ENCODE results near the gene ZDHHC7. TPM values are rescaled to one million over a fixed set of nuclear protein-coding genes. Genes with fewer than 3 reads are reported as not detected.

Gene ZDHHC7
- total RNA-seq, 2 experiments from 2014 or later = 39.8 to 44.6 TPM

- TF ChIP-seq CTCF (IDR thresholded peaks at IDR 0.05) = no peak
- no peak for ATAC-seq (ENCODE audit: poor library complexity)
- no peak overlapping the region for H3K27ac Mint-ChIP-seq
- H3K9me3 ChIP-seq (ENCODE audit: control insufficient read depth in 1 of 2, insufficient read depth in 1 of 2, low read length in 2 of 2) = peaks cover 0 to 20% of the 10 kb centered on the region in 2 experiments
- H3K27ac ChIP-seq (ENCODE audit: low read depth in 1 of 2, low read length in 2 of 2) = no peak overlapping the region
- H3K27me3 Mint-ChIP-seq = no peaks in the 10 kb centered on the region
- CTCF ChIA-PET = interaction anchor here (1.4 kb wide), 1 partner anchor 21 kb away, joined by 5 read pairs; no protein-coding TSS in a partner anchor
- H3K9me3 Mint-ChIP-seq = no peaks in the 10 kb centered on the region
- H3K4me1 Mint-ChIP-seq (ENCODE audit: low read depth) = no peaks in the 10 kb centered on the region
- no peaks in the 10 kb centered on the region for H3K36me3 ChIP-seq (ENCODE audit: insufficient read depth, low read length)
- POLR2A ChIA-PET = no interaction called here
- H3K4me3 Mint-ChIP-seq = no peak overlapping the region
- no peak overlapping the region for H3K4me3 ChIP-seq (ENCODE audit: low read length)
- H3K36me3 Mint-ChIP-seq (ENCODE audit: low read depth) = no peaks in the 10 kb centered on the region
- H3K4me1 ChIP-seq (ENCODE audit: insufficient read depth, low read length) = peaks cover 8% of the 10 kb centered on the region
- H3K27me3 ChIP-seq (ENCODE audit: control insufficient read depth in 1 of 2, insufficient read depth in 2 of 2, low read length in 2 of 2) = no peaks in the 10 kb centered on the region
- no peak for DNase-seq
- intact Hi-C loops (cut with DNase I, micrococcal nuclease) = no loop called here
These were observed 79.8 kb downstream of the ZDHHC7 start for GRCh38 chr16:84931506-84931905.

- POLR2A ChIA-PET = no interaction called here
- Histone ChIP-seq H3K36me3 (ENCODE audit: insufficient read depth, low read length) (no peaks in the 10 kb centered on the region), H3K9me3 (ENCODE audit: control insufficient read depth in 1 of 2, insufficient read depth in 1 of 2, low read length in 2 of 2) (peaks cover 0 to 20% of the 10 kb centered on the region in 2 experiments), H3K27me3 (ENCODE audit: control insufficient read depth in 1 of 2, insufficient read depth in 2 of 2, low read length in 2 of 2) (no peaks in the 10 kb centered on the region), H3K4me1 (ENCODE audit: insufficient read depth, low read length) (peaks cover 8% of the 10 kb centered on the region), H3K4me3 (ENCODE audit: low read length) (no peak overlapping the region), H3K27ac (ENCODE audit: low read depth in 1 of 2, low read length in 2 of 2) (no peak overlapping the region)
- no peaks in the 10 kb centered on the region for H3K27me3 Mint-ChIP-seq
- CTCF ChIA-PET = interaction anchor here (1.4 kb wide), 1 partner anchor 21 kb away, joined by 5 read pairs; no protein-coding TSS in a partner anchor
- no peak overlapping the region for H3K4me3 Mint-ChIP-seq
- ATAC-seq (ENCODE audit: poor library complexity) (no peak), DNase-seq (no peak)
- no peak for TF ChIP-seq CTCF (IDR thresholded peaks at IDR 0.05)
- H3K36me3 Mint-ChIP-seq (ENCODE audit: low read depth) = no peaks in the 10 kb centered on the region
- H3K9me3 Mint-ChIP-seq = no peaks in the 10 kb centered on the region
- H3K4me1 Mint-ChIP-seq (ENCODE audit: low read depth) = no peaks in the 10 kb centered on the region
- intact Hi-C loops (cut with DNase I, micrococcal nuclease) = no loop called here
- no peak overlapping the region for H3K27ac Mint-ChIP-seq
These were observed 80.2 kb downstream of the ZDHHC7 start for GRCh38 chr16:84931107-84931494.

GRCh38 chr16:84930298-84931106, 80.8 kb downstream of the ZDHHC7 start:
- DNase-seq (no peak), ATAC-seq (ENCODE audit: poor library complexity) (no peak)
- no peaks in the 10 kb centered on the region for H3K4me1 Mint-ChIP-seq (ENCODE audit: low read depth)
- no peak overlapping the region for H3K27ac ChIP-seq (ENCODE audit: low read depth in 1 of 2, low read length in 2 of 2)
- no peak overlapping the region for H3K27ac Mint-ChIP-seq
- intact Hi-C loops (cut with DNase I, micrococcal nuclease) = no loop called here
- H3K27me3 ChIP-seq (ENCODE audit: control insufficient read depth in 1 of 2, insufficient read depth in 2 of 2, low read length in 2 of 2) = no peaks in the 10 kb centered on the region
- H3K4me3 Mint-ChIP-seq = no peak overlapping the region
- H3K27me3 Mint-ChIP-seq = no peaks in the 10 kb centered on the region
- no peaks in the 10 kb centered on the region for H3K36me3 Mint-ChIP-seq (ENCODE audit: low read depth)
- POLR2A ChIA-PET = no interaction called here
- H3K4me3 ChIP-seq (ENCODE audit: low read length) = no peak overlapping the region
- no peaks in the 10 kb centered on the region for H3K9me3 Mint-ChIP-seq
- peaks cover 0 to 20% of the 10 kb centered on the region in 2 experiments for H3K9me3 ChIP-seq (ENCODE audit: control insufficient read depth in 1 of 2, insufficient read depth in 1 of 2, low read length in 2 of 2)
- no peak for TF ChIP-seq CTCF (IDR thresholded peaks at IDR 0.05)
- CTCF ChIA-PET = no interaction called here
- peaks cover 8% of the 10 kb centered on the region for H3K4me1 ChIP-seq (ENCODE audit: insufficient read depth, low read length)
- no peaks in the 10 kb centered on the region for H3K36me3 ChIP-seq (ENCODE audit: insufficient read depth, low read length)

All from CD4-positive, alpha-beta T cell (primary cell).